Measurements from ENCODE around the gene SNRNP40.
"Not testable (repeated sequence)": the region's sequence is repeated elsewhere in the genome, so short reads cannot be mapped to it uniquely, and the experiment has no call there.

SNRNP40 gene

GRCh38 chr1:31273619-31274018 is 23.0 kb downstream of the SNRNP40 start:
- no peak for DNase-seq

GRCh38 chr1:31272369-31272768 is 24.2 kb downstream of the SNRNP40 start:
- DNase-seq, result no peak

GRCh38 chr1:31266547-31266946 is 30.0 kb downstream of the SNRNP40 start:
- DNase-seq, result no peak

- no peak for DNase-seq
These were observed 31.7 kb downstream of the SNRNP40 start for GRCh38 chr1:31264790-31265386.

- DNase-seq, result no peak
These were observed 33.2 kb downstream of the SNRNP40 start for GRCh38 chr1:31263408-31263807.

GRCh38 chr1:31262393-31262792 is 34.2 kb downstream of the SNRNP40 start:
- DNase-seq, result not testable (repeated sequence)

GRCh38 chr1:31261916-31262315 is 34.7 kb downstream of the SNRNP40 start:
- no peak for DNase-seq

GRCh38 chr1:31259746-31260145 is 36.8 kb downstream of the SNRNP40 start:
- no peak for DNase-seq

GRCh38 chr1:31258581-31258980 is 38.0 kb downstream of the SNRNP40 start:
- no peak for DNase-seq

- DNase-seq, result no peak
These were observed 39.4 kb downstream of the SNRNP40 start for GRCh38 chr1:31257213-31257612.

- DNase-seq, result no peak
These were observed 46.7 kb downstream of the SNRNP40 start for GRCh38 chr1:31249854-31250253.

- DNase-seq, result no peak
These were observed 48.3 kb downstream of the SNRNP40 start for GRCh38 chr1:31248276-31248675.

GRCh38 chr1:31244326-31244725 is 52.3 kb downstream of the SNRNP40 start:
- no peak for DNase-seq

- DNase-seq, result peak; percentile 10
These were observed 52.9 kb downstream of the SNRNP40 start for GRCh38 chr1:31243501-31244286.

GRCh38 chr1:31241321-31241720 is 55.3 kb downstream of the SNRNP40 start:
- DNase-seq, result no peak

- DNase-seq, result peak; percentile 9
These were observed 56.8 kb downstream of the SNRNP40 start, which contains the start of gene NKAIN1 for GRCh38 chr1:31239653-31240241. TSS of gene NKAIN1 (minus strand) at chr1:31239887. CDS start at chr1:31239547, 340 bp downstream.

- DNase-seq, result no peak
These were observed 57.5 kb downstream of the SNRNP40 start for GRCh38 chr1:31238986-31239613.

GRCh38 chr1:31238612-31238985 is 58.0 kb downstream of the SNRNP40 start:
- DNase-seq, result no peak

GRCh38 chr1:31234870-31235269 is 61.7 kb downstream of the SNRNP40 start:
- no peak for DNase-seq

GRCh38 chr1:31234123-31234708 is 62.4 kb downstream of the SNRNP40 start:
- DNase-seq, result no peak

GRCh38 chr1:31232689-31233088 is 63.9 kb downstream of the SNRNP40 start:
- DNase-seq, result no peak

- DNase-seq, result no peak
These were observed 64.8 kb downstream of the SNRNP40 start for GRCh38 chr1:31231802-31232201.

GRCh38 chr1:31230378-31230777 is 66.2 kb downstream of the SNRNP40 start:
- no peak for DNase-seq

All from fibroblast of skin of right quadriceps (primary cell).